Uterus (tissue), 4 donors: ENCODE results near the gene BTBD18. TPM values are rescaled to one million over a fixed set of nuclear protein-coding genes. Genes with fewer than 3 reads are reported as not detected.

Experiments
- DNase-seq, 2 donors: peaks; one replicate each; pipeline ENCODE4 v3.0.0-alpha.2; 2019 to 2020
- H3K27ac ChIP-seq, 2 donors: fragments of 200-600 bp; sonication (generic); 1 replicate in 1 of 2; 2 replicates in 1 of 2; pipeline ENCODE4 v1.5.1; 2016 to 2018
- H3K27me3 ChIP-seq, 2 donors: fragments of 200-600 bp; sonication (generic); one replicate each; pipeline ENCODE4 v1.5.1; 2018 to 2019; ENCODE audit warnings: control low read depth in 1 of 2
- H3K36me3 ChIP-seq, 2 donors: fragments of 200-600 bp; sonication (generic); one replicate each; pipeline ENCODE4 v1.5.1; 2019; ENCODE audit warnings: control low read depth in 1 of 2
- H3K4me1 ChIP-seq, 2 donors: fragments of 200-600 bp; sonication (generic); one replicate each; pipeline ENCODE4 v1.5.1; 2018 to 2019; ENCODE audit warnings: control low read depth in 1 of 2
- H3K4me3 ChIP-seq, 2 donors: fragments of 200-600 bp; sonication (generic); 1 replicate in 1 of 2; 2 replicates in 1 of 2; pipeline ENCODE4 v1.5.1; 2018 to 2019; ENCODE audit warnings: mild to moderate bottlenecking in 1 of 2
- H3K9me3 ChIP-seq, 2 donors: fragments of 200-600 bp; sonication (generic); one replicate each; pipeline ENCODE4 v1.5.1; 2019; ENCODE audit warnings: control low read depth in 1 of 2
- CTCF ChIP-seq, 4 experiments: fragments of 200-600 bp in 2 of 4; fragments of 450-650 bp in 2 of 4; sonication (generic) in 2 of 4; IDR thresholded peaks; one replicate each; pipeline ENCODE4 v1.5.1; 2016 to 2019; ENCODE audit warnings: antibody characterized with exemption in 4 of 4, mild to moderate bottlenecking in 2 of 4, moderate library complexity in 1 of 4
- POLR2A ChIP-seq, 2 donors: fragments of 450-650 bp; IDR thresholded peaks; one replicate each; pipeline ENCODE4 v1.6.1; 2016; ENCODE audit warnings: antibody characterized with exemption in 2 of 2, mild to moderate bottlenecking in 1 of 2, moderate library complexity in 1 of 2
- intact Hi-C: fragments of 100-400 bp; cut with DNase I; formaldehyde crosslinking; loops from one replicate; pipeline ENCODE4 v1.15.1; 2023; ENCODE audit warnings: low total_unique reads
- total RNA-seq, 4 donors: library from RNA; depleted of rRNA in 3 of 4; stranded (reverse); fragments of >200 nt in 3 of 4; gene quantifications; one replicate each; pipeline versions ENCODE4 v1.1.0 to v1.2.4, GENCODE V29; 2014 to 2023
- donor health status: DM: yes; HTN: yes; CAD: no.

BTBD18 gene
- total RNA-seq, 4 donors from 2014 or later = not detected

DNA sequence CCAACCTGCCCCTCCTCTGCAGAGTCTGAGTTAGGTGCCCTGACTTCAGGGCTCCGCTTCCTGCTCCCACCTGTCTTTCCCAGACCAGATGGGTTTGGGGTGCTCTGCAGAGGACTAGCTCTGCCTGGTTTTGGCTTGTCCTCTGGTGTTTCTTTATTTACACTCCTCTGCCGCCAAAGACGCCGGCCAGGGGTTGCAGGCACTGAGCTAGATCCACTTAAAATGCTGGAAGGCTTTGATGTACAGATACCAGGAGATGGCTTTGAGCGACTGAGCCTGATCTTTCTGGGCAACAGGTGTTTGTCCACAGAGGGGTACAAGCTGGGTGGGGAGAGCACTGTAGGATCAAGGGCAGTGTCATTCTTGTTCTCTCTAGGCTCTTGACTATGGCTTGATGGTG is 6.4 kb downstream of the BTBD18 start:
- H3K27me3 ChIP-seq = no peaks in the 10 kb centered on the region
- no peaks in the 10 kb centered on the region for H3K36me3 ChIP-seq
- TF ChIP-seq CTCF (IDR thresholded peaks at IDR 0.05) (no peak), POLR2A (IDR thresholded peaks at IDR 0.05) (no peak)
- H3K27ac ChIP-seq = no peak overlapping the region
- no peak overlapping the region for H3K4me3 ChIP-seq
- DNase-seq = no peak
- H3K9me3 ChIP-seq = no peaks in the 10 kb centered on the region
- intact Hi-C loops = no loop called here
- H3K4me1 ChIP-seq = peaks cover 0 to 8% of the 10 kb centered on the region in 2 donors

DNA sequence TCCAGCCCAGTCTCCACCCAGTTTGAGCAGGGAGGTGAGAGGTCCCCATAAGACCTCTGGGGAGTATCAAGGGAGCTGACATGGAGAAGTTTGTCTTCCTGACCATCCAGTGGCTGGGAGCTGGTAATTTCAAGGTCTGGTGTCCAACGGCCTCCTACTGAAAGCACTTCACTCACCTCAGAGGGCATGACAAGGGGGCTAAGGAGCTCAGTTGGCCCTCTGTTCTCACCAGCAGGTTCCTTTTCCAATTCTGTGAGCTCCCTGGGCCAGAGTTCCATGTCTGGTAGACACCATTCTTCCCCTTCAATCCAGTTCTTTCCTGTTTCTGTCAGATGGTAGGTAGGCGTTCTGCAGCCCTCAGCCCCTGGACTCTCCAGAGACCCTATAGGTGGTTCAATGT is 7.3 kb downstream of the BTBD18 start:
- no peaks in the 10 kb centered on the region for H3K27me3 ChIP-seq
- no peaks in the 10 kb centered on the region for H3K9me3 ChIP-seq
- no peaks in the 10 kb centered on the region for H3K36me3 ChIP-seq
- H3K4me3 ChIP-seq = no peak overlapping the region
- no peak for DNase-seq
- intact Hi-C loops = no loop called here
- no peak for TF ChIP-seq POLR2A (IDR thresholded peaks at IDR 0.05)
- no peak for TF ChIP-seq CTCF (IDR thresholded peaks at IDR 0.05)
- H3K27ac ChIP-seq = no peak overlapping the region
- H3K4me1 ChIP-seq = peaks cover 0 to 8% of the 10 kb centered on the region in 2 donors

DNA sequence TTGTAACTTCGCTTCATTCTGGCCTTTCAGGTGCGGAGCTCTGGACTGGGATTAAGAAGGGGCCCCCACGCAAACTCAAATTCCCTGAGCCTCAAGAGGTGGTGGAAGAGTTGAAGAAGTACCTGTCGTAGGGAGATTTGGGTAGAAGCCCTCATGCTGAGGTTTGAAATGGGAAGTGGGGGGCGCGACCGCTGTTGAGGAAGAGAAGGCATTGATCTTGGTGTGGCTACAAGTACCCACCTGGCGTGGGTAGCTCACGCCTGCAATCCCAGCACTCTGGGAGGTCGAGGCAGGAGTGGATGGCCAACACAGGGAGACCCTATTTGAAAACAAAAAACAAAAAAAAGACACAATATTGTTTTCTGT is 9.5 kb downstream of the BTBD18 start:
- H3K4me1 ChIP-seq = peaks cover 0 to 8% of the 10 kb centered on the region in 2 donors
- no peak for DNase-seq
- peak overlapping the region; percentile 90 to 93 for H3K27ac ChIP-seq
- TF ChIP-seq CTCF (IDR thresholded peaks at IDR 0.05) (no peak), POLR2A (IDR thresholded peaks at IDR 0.05) (no peak)
- H3K36me3 ChIP-seq = no peaks in the 10 kb centered on the region
- H3K9me3 ChIP-seq = no peaks in the 10 kb centered on the region
- no peaks in the 10 kb centered on the region for H3K27me3 ChIP-seq
- H3K4me3 ChIP-seq = peak overlapping the region; percentile 94 to 95
- intact Hi-C loops = no loop called here

DNA sequence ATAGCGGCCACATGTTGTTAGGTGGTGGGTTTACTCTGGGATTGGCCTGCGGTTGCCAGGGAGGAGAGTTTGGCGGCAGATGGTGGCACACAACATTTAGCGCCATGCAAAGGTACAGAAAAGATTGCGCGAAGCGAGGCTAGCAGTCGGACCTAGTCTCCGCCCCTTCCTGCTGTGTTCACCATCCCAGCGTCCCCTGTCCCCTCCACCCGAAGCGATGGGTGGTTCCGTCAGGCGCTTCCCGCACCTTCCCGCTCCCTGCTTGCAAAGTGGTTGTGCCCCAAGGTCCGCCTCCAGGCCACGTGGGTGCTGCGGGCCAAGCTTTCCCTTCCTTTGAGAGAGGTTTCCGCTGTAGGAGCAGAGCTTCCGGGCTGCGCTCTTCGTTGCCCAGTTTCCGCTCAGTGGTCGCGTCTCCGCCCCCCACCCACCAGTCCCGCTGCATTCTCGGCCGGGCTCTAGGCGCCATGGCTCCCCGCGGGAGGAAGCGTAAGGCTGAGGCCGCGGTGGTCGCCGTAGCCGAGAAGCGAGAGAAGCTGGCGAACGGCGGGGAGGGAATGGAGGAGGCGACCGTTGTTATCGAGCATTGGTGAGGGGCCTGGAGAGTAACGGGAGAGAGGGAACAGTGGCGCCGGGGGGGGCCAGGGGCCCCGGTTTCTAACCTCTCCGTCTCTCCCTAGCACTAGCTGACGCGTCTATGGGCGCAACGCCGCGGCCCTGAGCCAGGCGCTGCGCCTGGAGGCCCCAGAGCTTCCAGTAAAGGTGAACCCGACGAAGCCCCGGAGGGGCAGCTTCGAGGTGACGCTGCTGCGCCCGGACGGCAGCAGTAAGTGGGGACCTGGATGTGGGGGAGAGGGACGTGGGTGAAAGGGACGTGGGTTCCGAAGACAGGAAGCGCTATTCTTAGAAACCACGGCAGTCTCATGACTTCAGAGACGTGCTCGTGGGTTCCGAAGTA is 10.2 kb downstream of the BTBD18 start, which contains the start of gene SELENOH:
Gene SELENOH, plus strand, starts transcription at position 360 of the 955 bp plus-strand sequence. Its CDS starts 105 bp downstream, at position 465.
- H3K4me3 ChIP-seq = peak within 1 kb of the TSS; percentile 94 to 95
- H3K27ac ChIP-seq = peak within 1 kb of the TSS; percentile 90 to 93
- H3K9me3 ChIP-seq = no peaks in the 10 kb centered on the region
- TF ChIP-seq CTCF (IDR thresholded peaks at IDR 0.05) = peak in 2 of 4 experiments; percentile 9 to 12
- peak; percentile 48 to 74 for TF ChIP-seq POLR2A (IDR thresholded peaks at IDR 0.05)
- H3K27me3 ChIP-seq = no peaks in the 10 kb centered on the region
- DNase-seq = peak; percentile 95
- intact Hi-C loops = no loop called here
- no peaks in the 10 kb centered on the region for H3K36me3 ChIP-seq
- peaks cover 0 to 8% of the 10 kb centered on the region in 2 donors for H3K4me1 ChIP-seq

- intact Hi-C loops = no loop called here
- DNase-seq = no peak
- no peaks in the 10 kb centered on the region for H3K9me3 ChIP-seq
- H3K4me3 ChIP-seq = no peak overlapping the region
- H3K27me3 ChIP-seq = no peaks in the 10 kb centered on the region
- no peak overlapping the region for H3K27ac ChIP-seq
- no peaks in the 10 kb centered on the region for H3K36me3 ChIP-seq
- TF ChIP-seq POLR2A (IDR thresholded peaks at IDR 0.05) = no peak
- no peaks in the 10 kb centered on the region for H3K4me1 ChIP-seq
These were observed 15.9 kb downstream of the BTBD18 start for GRCh38 chr11:57735619-57736298.
